Left lobe of liver (tissue), 2 donors: Measurements from ENCODE around the gene CDC42SE1. TPM values are rescaled to one million over a fixed set of nuclear protein-coding genes. Genes with fewer than 3 reads are reported as not detected.

Experiments
- ATAC-seq: fragments of 200-7000 bp; cut with Tn5 transposase; one replicate; pipeline ENCODE4 v1.9.1; 2020; ENCODE audit warnings: mild to moderate bottlenecking, moderate library complexity
- DNase-seq: peaks from one replicate; pipeline ENCODE4 v3.0.0-alpha.2; 2020; ENCODE audit warnings: low spot score
- total RNA-seq: library from RNA; stranded (reverse); gene quantifications from one replicate; pipeline ENCODE4 v1.2.1, GENCODE V29; 2021
- donor health status: DM: no; HTN: no; CAD: no; lungs with moderate emphysema.
- donor health status: DM: no; HTN: yes; CAD: no.

The CDC42SE1 gene
- total RNA-seq, 1 donor from 2014 or later = 21.0 TPM

- DNase-seq (no peak), ATAC-seq (no peak)
Measured at GRCh38 chr1:151009674-151010345, 49.6 kb downstream of the CDC42SE1 start.

- no peak for DNase-seq
- no peak for ATAC-seq
Measured at GRCh38 chr1:151009206-151009587, 50.2 kb downstream of the CDC42SE1 start.

GRCh38 chr1:151008244-151009205, 50.9 kb downstream of the CDC42SE1 start, which contains the start of gene PRUNE1:
Gene PRUNE1, plus strand, starts transcription at chr1:151008449. Its CDS starts 184 bp downstream, at chr1:151008633.
- peak; percentile 80 for ATAC-seq
- DNase-seq = peak; percentile 98

- no peak for DNase-seq
- no peak for ATAC-seq
Measured at GRCh38 chr1:151007853-151008243, 51.6 kb downstream of the CDC42SE1 start.

GRCh38 chr1:151006327-151007052, 52.9 kb downstream of the CDC42SE1 start, which contains the start of gene MINDY1:
Gene MINDY1, minus strand, starts transcription at chr1:151006902. Its CDS starts 4,285 bp downstream, at chr1:151002617.
- peak; percentile 68 for ATAC-seq
- peak; percentile 77 for DNase-seq

GRCh38 chr1:151005729-151006319, 53.6 kb downstream of the CDC42SE1 start:
- ATAC-seq (no peak), DNase-seq (no peak)

- DNase-seq (no peak), ATAC-seq (no peak)
Measured at GRCh38 chr1:151003180-151003579, 56.2 kb downstream of the CDC42SE1 start.

- ATAC-seq = no peak
- no peak for DNase-seq
Measured at GRCh38 chr1:151002611-151003010, 56.8 kb downstream of the CDC42SE1 start.

GRCh38 chr1:151002051-151002450, 57.4 kb downstream of the CDC42SE1 start:
- ATAC-seq = no peak
- no peak for DNase-seq

GRCh38 chr1:151001602-151002001, 57.8 kb downstream of the CDC42SE1 start:
- ATAC-seq (no peak), DNase-seq (no peak)

Other genes starting within 250 kb of the CDC42SE1 start
- gene ARNT, start 183.0 kb downstream of the CDC42SE1 start, total RNA-seq = 26.1 TPM
- not detected for gene CTXND2, start 172.5 kb downstream of the CDC42SE1 start, total RNA-seq
- 14.0 TPM for gene SETDB1, start 133.3 kb downstream of the CDC42SE1 start, total RNA-seq
- 425 TPM for gene CERS2, start 84.8 kb downstream of the CDC42SE1 start, total RNA-seq
- 9.3 TPM for gene ANXA9, start 77.3 kb downstream of the CDC42SE1 start, total RNA-seq
- 23.3 TPM for gene MINDY1, start 52.7 kb downstream of the CDC42SE1 start, total RNA-seq
- gene PRUNE1, start 51.2 kb downstream of the CDC42SE1 start, total RNA-seq = 12.2 TPM
- 1.6 TPM for gene BNIPL, start 23.0 kb downstream of the CDC42SE1 start, total RNA-seq
- 4.3 TPM for gene C1orf56, start 11.9 kb downstream of the CDC42SE1 start, total RNA-seq
- gene MLLT11, start 775 bp upstream of the CDC42SE1 start, total RNA-seq = 0.28 TPM
- 6.2 TPM for gene GABPB2, start 11.1 kb upstream of the CDC42SE1 start, total RNA-seq
- gene SEMA6C, start 87.0 kb upstream of the CDC42SE1 start, total RNA-seq = 6.4 TPM
- gene TNFAIP8L2, start 97.0 kb upstream of the CDC42SE1 start, total RNA-seq = 0.96 TPM
- 3.9 TPM for gene LYSMD1, start 106.3 kb upstream of the CDC42SE1 start, total RNA-seq
- 9.4 TPM for gene SCNM1, start 106.5 kb upstream of the CDC42SE1 start, total RNA-seq
- gene TMOD4, start 116.4 kb upstream of the CDC42SE1 start, total RNA-seq = 0.33 TPM
- 14.4 TPM for gene VPS72, start 130.6 kb upstream of the CDC42SE1 start, total RNA-seq
- gene PIP5K1A, start 138.9 kb upstream of the CDC42SE1 start, total RNA-seq = 12.0 TPM
- 80.6 TPM for gene PSMD4, start 195.1 kb upstream of the CDC42SE1 start, total RNA-seq
- gene ZNF687, start 222.7 kb upstream of the CDC42SE1 start, total RNA-seq = 13.6 TPM